H1 (cell line): Measurements from ENCODE around the gene PSMB1. TPM values are rescaled to one million over a fixed set of nuclear protein-coding genes. Genes with fewer than 3 reads are reported as not detected.

Experiments
- CTCF ChIA-PET: fragments of 300-600 bp; sonication (Branson Sonifier 250); formaldehyde crosslinking; loops from one replicate; lab custom pipeline; 2021; ENCODE audit not compliant: partially characterized antibody; lab: Charles Lee
- POLR2A ChIA-PET: fragments of 300-600 bp; sonication (Branson Sonifier 250); formaldehyde crosslinking; loops from one replicate; lab custom pipeline; 2021; ENCODE audit warnings: inconsistent platforms; ENCODE audit not compliant: partially characterized antibody; lab: Charles Lee
- DNase-seq, 2 experiments: peaks; one replicate each; pipeline versions ENCODE4 v3.0.0 to v3.0.0-alpha.2; 2010 to 2022; ENCODE audit warnings: low spot score in 2 of 2, low read depth in 1 of 2, mixed read lengths in 1 of 2
- FAIRE-seq: peaks from 2 replicates; lab custom pipeline; 2011; peaks lifted over from hg19 to GRCh38; lab: Jason Lieb, UNC
- H2AFZ ChIP-seq: 2 replicates; pipeline ENCODE4 v1.8.1; 2012; ENCODE audit warnings: low read length, inconsistent platforms
- H2AK5ac ChIP-seq: 2 replicates; pipeline ENCODE4 v1.6.1; 2013; ENCODE audit warnings: low read depth, low read length
- H2BK120ac ChIP-seq: replicated peaks from 2 replicates; pipeline ENCODE3; 2013; ENCODE audit warnings: low read depth, low read length, inconsistent platforms
- H2BK12ac ChIP-seq: 2 replicates; pipeline ENCODE4 v1.6.1; 2013; ENCODE audit warnings: low read depth, low read length
- H2BK15ac ChIP-seq: 2 replicates; pipeline ENCODE4 v1.6.1; 2013; ENCODE audit warnings: low read length
- H2BK20ac ChIP-seq: 2 replicates; pipeline ENCODE4 v1.6.1; 2013; ENCODE audit warnings: low read length
- H2BK5ac ChIP-seq: 2 replicates; pipeline ENCODE4 v1.6.1; 2013; ENCODE audit warnings: low read depth, low read length
- H3K14ac ChIP-seq: 2 replicates; pipeline ENCODE4 v1.6.1; 2013; ENCODE audit warnings: inconsistent platforms; ENCODE audit not compliant: insufficient read length
- H3K18ac ChIP-seq: 2 replicates; pipeline ENCODE4 v1.6.1; 2013; ENCODE audit warnings: low read length; ENCODE audit errors: extremely low read depth
- H3K23ac ChIP-seq: 2 replicates; pipeline ENCODE4 v1.6.1; 2013; ENCODE audit warnings: inconsistent platforms; ENCODE audit not compliant: insufficient read length
- H3K23me2 ChIP-seq: 2 replicates; pipeline ENCODE4 v1.6.1; 2013; ENCODE audit warnings: low read depth, low read length
- H3K27ac ChIP-seq: 2 replicates; pipeline ENCODE4 v1.6.1; 2011; ENCODE audit warnings: low read depth, low read length, inconsistent platforms
- H3K27me3 ChIP-seq, 4 experiments: replicated peaks in 1 of 4; 1 replicate in 1 of 4; 2 replicates in 3 of 4; pipeline versions ENCODE4 v1.6.1 to v1.8.1; 2011 to 2013; ENCODE audit warnings: low read length in 3 of 4, mild to moderate bottlenecking in 3 of 4, inconsistent platforms in 2 of 4, mixed read lengths in 2 of 4, moderate library complexity in 1 of 4; ENCODE audit not compliant: control insufficient read depth in 3 of 4, insufficient read depth in 3 of 4; ENCODE audit errors: extremely low read depth in 1 of 4
- H3K36me3 ChIP-seq, 4 experiments: 2 replicates each; pipeline versions ENCODE4 v1.6.1 to v1.8.1; 2011 to 2013; ENCODE audit warnings: mild to moderate bottlenecking in 4 of 4, low read length in 3 of 4, moderate library complexity in 2 of 4, control low read depth in 1 of 4, inconsistent platforms in 1 of 4; ENCODE audit not compliant: insufficient read depth in 4 of 4, control insufficient read depth in 2 of 4
- H3K4ac ChIP-seq: replicated peaks from 2 replicates; pipeline ENCODE3; 2013; ENCODE audit warnings: low read length, low read depth, mixed read lengths, inconsistent platforms; ENCODE audit not compliant: insufficient read length
- H3K4me1 ChIP-seq, 4 experiments: replicated peaks in 1 of 4; 1 replicate in 1 of 4; 2 replicates in 3 of 4; pipeline versions ENCODE4 v1.6.1 to v1.8.1; 2011 to 2013; ENCODE audit warnings: low read length in 3 of 4, inconsistent platforms in 2 of 4, mixed read lengths in 1 of 4; ENCODE audit not compliant: insufficient read depth in 4 of 4, control insufficient read depth in 3 of 4
- H3K4me2 ChIP-seq, 2 experiments: 2 replicates each; pipeline versions ENCODE4 v1.6.1 to v1.8.1; 2011 to 2013; ENCODE audit warnings: low read depth in 2 of 2, low read length in 2 of 2, control low read depth in 1 of 2, inconsistent platforms in 1 of 2, mild to moderate bottlenecking in 1 of 2; ENCODE audit not compliant: insufficient read depth in 1 of 2
- H3K4me3 ChIP-seq, 4 experiments: fragments of 200-600, 300-600 bp in 1 of 4; sonication (generic), shearing (Covaris generic), sonication (Bioruptor Twin) in 1 of 4; 2 replicates each; pipeline versions ENCODE4 v1.5.1 to v1.8.1; 2011 to 2016; ENCODE audit warnings: low read length in 4 of 4, low read depth in 3 of 4, control low read depth in 2 of 4, inconsistent platforms in 2 of 4, mild to moderate bottlenecking in 2 of 4, mixed read lengths in 1 of 4, moderate library complexity in 1 of 4; ENCODE audit not compliant: insufficient read depth in 2 of 4; ENCODE audit errors: extremely low read depth in 1 of 4
- H3K56ac ChIP-seq: replicated peaks from 2 replicates; pipeline ENCODE3; 2013; ENCODE audit warnings: low read depth, mild to moderate bottlenecking, mixed read lengths, low read length, inconsistent platforms; ENCODE audit not compliant: insufficient read length
- H3K79me1 ChIP-seq: 2 replicates; pipeline ENCODE4 v1.6.1; 2013; ENCODE audit warnings: low read depth, low read length, control low read depth
- H3K79me2 ChIP-seq, 2 experiments: 2 replicates each; pipeline versions ENCODE4 v1.6.1 to v1.8.1; 2012 to 2013; ENCODE audit warnings: low read length in 2 of 2, mild to moderate bottlenecking in 2 of 2, inconsistent platforms in 1 of 2; ENCODE audit not compliant: insufficient read depth in 2 of 2, control insufficient read depth in 1 of 2
- H3K9ac ChIP-seq, 4 experiments: replicated peaks in 1 of 4; 1 replicate in 1 of 4; 2 replicates in 3 of 4; pipeline versions ENCODE4 v1.6.1 to v1.8.1; 2011 to 2013; ENCODE audit warnings: low read depth in 3 of 4, low read length in 3 of 4, control low read depth in 2 of 4, mild to moderate bottlenecking in 2 of 4, moderate library complexity in 2 of 4, inconsistent platforms in 1 of 4; ENCODE audit errors: extremely low read depth in 1 of 4
- H3K9me3 ChIP-seq, 2 experiments: 2 replicates each; pipeline versions ENCODE4 v1.6.1 to v1.8.1; 2012 to 2013; ENCODE audit warnings: mild to moderate bottlenecking in 2 of 2, moderate library complexity in 2 of 2, control low read depth in 1 of 2, inconsistent platforms in 1 of 2, low read depth in 1 of 2, low read length in 1 of 2, mixed read lengths in 1 of 2; ENCODE audit not compliant: insufficient read depth in 2 of 2
- H4K20me1 ChIP-seq, 2 experiments: replicated peaks in 1 of 2; 2 replicates each; pipeline versions ENCODE3 to v1.8.1; 2011 to 2013; ENCODE audit warnings: inconsistent platforms in 2 of 2, low read length in 2 of 2, mild to moderate bottlenecking in 1 of 2; ENCODE audit not compliant: insufficient read depth in 2 of 2, control insufficient read depth in 1 of 2
- H4K5ac ChIP-seq: 2 replicates; pipeline ENCODE4 v1.6.1; 2013; ENCODE audit warnings: low read length, low read depth, mixed read lengths, inconsistent platforms; ENCODE audit not compliant: insufficient read length
- H4K8ac ChIP-seq: 2 replicates; pipeline ENCODE4 v1.8.0; 2013; ENCODE audit warnings: mild to moderate bottlenecking, moderate library complexity, low read length, inconsistent platforms; ENCODE audit not compliant: insufficient read depth; ENCODE audit errors: extremely low read depth
- H4K91ac ChIP-seq: replicated peaks from 2 replicates; pipeline ENCODE3; 2013; ENCODE audit warnings: low read length, mixed read lengths, inconsistent platforms; ENCODE audit not compliant: insufficient read length
- EGR1 ChIP-seq: IDR thresholded peaks from 2 replicates; pipeline ENCODE4 v1.6.1; 2011; ENCODE audit warnings: low read depth, low read length, borderline replicate concordance
- HDAC6 ChIP-seq: IDR thresholded peaks from one replicate; pipeline ENCODE4 v1.7.1; 2012; ENCODE audit warnings: low read depth, mild to moderate bottlenecking, inconsistent platforms, low read length, moderate library complexity
- MAFK ChIP-seq: IDR thresholded peaks from 2 replicates; pipeline ENCODE4 v1.6.1; 2012; ENCODE audit warnings: low read depth, mild to moderate bottlenecking, improper control_type of control experiment, low read length
- RBBP5 ChIP-seq: IDR thresholded peaks from 2 replicates; pipeline ENCODE4 v1.7.1; 2012; ENCODE audit warnings: low read depth, mild to moderate bottlenecking, inconsistent platforms, low read length, moderate library complexity, borderline replicate concordance
- WGBS, 2 experiments: shearing (Covaris generic) in 1 of 2; methylation state at CpG; one replicate each; pipeline versions ENCODE4 v1.1.6 to v1.1.7; 2013 to 2015; ENCODE audit warnings: low lambda C conversion rate in 2 of 2, mixed read lengths in 2 of 2, inconsistent platforms in 1 of 2, low coverage in 1 of 2, missing lambda C conversion rate in 1 of 2; ENCODE audit not compliant: insufficient replicate concordance in 2 of 2, insufficient coverage in 1 of 2, insufficient read length in 1 of 2; ENCODE audit errors: extremely low coverage in 1 of 2, missing lambda C conversion rate in 1 of 2; 5-methylcytosine and 5-hydroxymethylcytosine counted together
- polyA plus RNA-seq, 7 experiments: library from polyadenylated mRNA; depleted of rRNA in 3 of 7; stranded (reverse) in 5 of 7; unstranded in 2 of 7; fragments of >200 nt in 5 of 7; fragments of 200-250 nt in 2 of 7; gene quantifications; 1 replicate in 5 of 7; 2 replicates in 1 of 7; 4 replicates in 1 of 7; pipeline versions ENCODE4 v1.2.1 to v1.2.3, GENCODE V29; 2011 to 2013; ENCODE audit warnings: missing spikeins in 2 of 7, mixed read lengths in 2 of 7
- total RNA-seq: library from RNA; stranded (reverse); fragmentation: NEBNext Ultra II Directional; extraction: Animal tissue kit (Norgen Biotek cat#: 25700); gene quantifications from 2 replicates; pipeline ENCODE4 v1.2.1, GENCODE V29; 2021

The PSMB1 gene
- total and polyA plus RNA-seq, 2 of the 8 experiments (the other 6 are each of a cell fraction or from before 2014, with no cell fraction given): 237 to 609 TPM

DNA sequence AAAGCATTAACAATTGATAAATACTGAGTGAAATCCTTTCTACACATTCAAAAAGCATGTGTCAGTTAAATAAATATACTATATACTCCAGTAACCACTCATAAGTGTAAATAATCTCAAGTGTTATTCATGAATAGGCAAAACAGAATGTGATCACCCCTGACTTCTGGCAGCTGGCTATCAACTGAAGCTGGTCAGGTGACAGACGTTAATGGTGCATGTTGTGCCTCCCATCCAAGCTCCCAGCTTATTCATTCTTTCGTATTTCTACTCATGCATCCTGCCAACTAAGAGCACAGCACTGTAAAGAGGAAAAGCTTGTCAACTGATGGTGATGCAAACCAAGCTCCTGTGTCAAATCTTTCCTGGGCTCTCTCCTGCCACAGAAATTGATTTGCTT lies 7.7 kb downstream of the PSMB1 start:
- Histone ChIP-seq H3K14ac (no peak overlapping the region), H4K5ac (no peak overlapping the region), H3K23me2 (no peaks in the 10 kb centered on the region), H2BK12ac (no peak overlapping the region), H3K79me2 (peaks cover 12 to 67% of the 10 kb centered on the region in 2 experiments), H2AFZ (no peak overlapping the region), H3K4ac (no peak overlapping the region), H2BK15ac (no peak overlapping the region), H3K23ac (no peak overlapping the region), H3K18ac (no peak overlapping the region), H3K27ac (no peak overlapping the region), H2BK20ac (no peak overlapping the region), H4K91ac (no peak overlapping the region), H4K20me1 (peaks cover 9 to 10% of the 10 kb centered on the region in 2 experiments), H3K4me3 (no peak overlapping the region), H3K4me1 (no peaks in the 10 kb centered on the region), H3K9me3 (no peaks in the 10 kb centered on the region), H2AK5ac (no peak overlapping the region), H3K36me3 (peaks cover 28 to 71% (median 52%) of the 10 kb centered on the region in 4 experiments), H3K79me1 (peaks cover 4% of the 10 kb centered on the region), H3K27me3 (no peaks in the 10 kb centered on the region), H3K4me2 (no peak overlapping the region), H4K8ac (no peak overlapping the region), H3K9ac (no peak overlapping the region), H3K56ac (no peak overlapping the region), H2BK120ac (no peak overlapping the region), H2BK5ac (no peak overlapping the region)
- POLR2A ChIA-PET: interaction anchor here (0.7 to 1.4 kb wide), 4 partner anchors 8 to 821 kb away, joined by 3 to 5 read pairs (median 4); no protein-coding TSS in a partner anchor
- no peak for FAIRE-seq
- WGBS, 2 experiments: 70% methylated on average over 2 of the region's 2 CpGs; no CpG with 5 or more reads in 1 of the 2 experiments
- CTCF ChIA-PET: interaction anchor here (0.8 kb wide), 1 partner anchor 11 kb away, joined by 3 read pairs; no protein-coding TSS in a partner anchor
- no peak for TF ChIP-seq MAFK
- TF ChIP-seq HDAC6: no peak
- no peak for TF ChIP-seq EGR1
- TF ChIP-seq RBBP5: no peak
- DNase-seq: no peak
